Loucy (cell line): ENCODE data around the gene FMNL2.

Experiments used
- EZH2phosphoT487 ChIP-seq: fragments of 200-600 bp; IDR thresholded peaks from 2 replicates; pipeline ENCODE4 v1.6.1; 2018; ENCODE audit warnings: antibody characterized with exemption, mild to moderate bottlenecking, moderate library complexity, borderline replicate concordance
- TF ChIP-seq, protein P1 (sequence below): fragments of 200-600 bp; sonication (generic); conservative IDR thresholded peaks from 2 replicates; pipeline ENCODE4 v1.5.1; 2014; ENCODE audit warnings: mild to moderate bottlenecking, antibody characterized with exemption, low read length

DNA sequence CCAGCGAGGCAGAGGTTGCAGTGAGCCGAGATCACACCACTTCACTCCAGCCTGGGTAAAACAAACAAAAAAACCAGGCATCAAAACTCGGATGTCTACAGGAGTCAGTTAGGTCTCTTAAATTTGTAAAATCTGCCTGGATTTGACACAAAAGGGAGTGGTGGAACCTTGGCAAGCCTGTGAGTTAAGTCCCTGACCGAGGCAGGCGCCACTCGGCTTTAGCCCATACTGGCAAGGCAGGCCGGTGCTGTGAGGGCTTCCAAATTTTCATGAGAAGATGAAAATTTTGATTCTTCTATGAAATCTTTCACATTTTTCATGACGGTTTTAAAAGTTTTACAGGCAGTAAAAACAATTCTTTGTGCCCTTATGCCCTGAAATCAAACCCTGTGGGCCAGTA is 165.8 kb downstream of the FMNL2 start:
- TF ChIP-seq, protein P1, sequence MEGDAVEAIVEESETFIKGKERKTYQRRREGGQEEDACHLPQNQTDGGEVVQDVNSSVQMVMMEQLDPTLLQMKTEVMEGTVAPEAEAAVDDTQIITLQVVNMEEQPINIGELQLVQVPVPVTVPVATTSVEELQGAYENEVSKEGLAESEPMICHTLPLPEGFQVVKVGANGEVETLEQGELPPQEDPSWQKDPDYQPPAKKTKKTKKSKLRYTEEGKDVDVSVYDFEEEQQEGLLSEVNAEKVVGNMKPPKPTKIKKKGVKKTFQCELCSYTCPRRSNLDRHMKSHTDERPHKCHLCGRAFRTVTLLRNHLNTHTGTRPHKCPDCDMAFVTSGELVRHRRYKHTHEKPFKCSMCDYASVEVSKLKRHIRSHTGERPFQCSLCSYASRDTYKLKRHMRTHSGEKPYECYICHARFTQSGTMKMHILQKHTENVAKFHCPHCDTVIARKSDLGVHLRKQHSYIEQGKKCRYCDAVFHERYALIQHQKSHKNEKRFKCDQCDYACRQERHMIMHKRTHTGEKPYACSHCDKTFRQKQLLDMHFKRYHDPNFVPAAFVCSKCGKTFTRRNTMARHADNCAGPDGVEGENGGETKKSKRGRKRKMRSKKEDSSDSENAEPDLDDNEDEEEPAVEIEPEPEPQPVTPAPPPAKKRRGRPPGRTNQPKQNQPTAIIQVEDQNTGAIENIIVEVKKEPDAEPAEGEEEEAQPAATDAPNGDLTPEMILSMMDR = no peak
- TF ChIP-seq EZH2phosphoT487 = no peak
